ENCODE measurements around the gene DCANP1.

GRCh38 chr5:135446615-135447014 is 533 bp downstream of the DCANP1 start:
- TF ChIP-seq, protein P1, sequence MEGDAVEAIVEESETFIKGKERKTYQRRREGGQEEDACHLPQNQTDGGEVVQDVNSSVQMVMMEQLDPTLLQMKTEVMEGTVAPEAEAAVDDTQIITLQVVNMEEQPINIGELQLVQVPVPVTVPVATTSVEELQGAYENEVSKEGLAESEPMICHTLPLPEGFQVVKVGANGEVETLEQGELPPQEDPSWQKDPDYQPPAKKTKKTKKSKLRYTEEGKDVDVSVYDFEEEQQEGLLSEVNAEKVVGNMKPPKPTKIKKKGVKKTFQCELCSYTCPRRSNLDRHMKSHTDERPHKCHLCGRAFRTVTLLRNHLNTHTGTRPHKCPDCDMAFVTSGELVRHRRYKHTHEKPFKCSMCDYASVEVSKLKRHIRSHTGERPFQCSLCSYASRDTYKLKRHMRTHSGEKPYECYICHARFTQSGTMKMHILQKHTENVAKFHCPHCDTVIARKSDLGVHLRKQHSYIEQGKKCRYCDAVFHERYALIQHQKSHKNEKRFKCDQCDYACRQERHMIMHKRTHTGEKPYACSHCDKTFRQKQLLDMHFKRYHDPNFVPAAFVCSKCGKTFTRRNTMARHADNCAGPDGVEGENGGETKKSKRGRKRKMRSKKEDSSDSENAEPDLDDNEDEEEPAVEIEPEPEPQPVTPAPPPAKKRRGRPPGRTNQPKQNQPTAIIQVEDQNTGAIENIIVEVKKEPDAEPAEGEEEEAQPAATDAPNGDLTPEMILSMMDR (IDR thresholded peaks at IDR 0.05; ENCODE audit: insufficient read depth, low read length) = no peak
- TF ChIP-seq, protein P2, sequence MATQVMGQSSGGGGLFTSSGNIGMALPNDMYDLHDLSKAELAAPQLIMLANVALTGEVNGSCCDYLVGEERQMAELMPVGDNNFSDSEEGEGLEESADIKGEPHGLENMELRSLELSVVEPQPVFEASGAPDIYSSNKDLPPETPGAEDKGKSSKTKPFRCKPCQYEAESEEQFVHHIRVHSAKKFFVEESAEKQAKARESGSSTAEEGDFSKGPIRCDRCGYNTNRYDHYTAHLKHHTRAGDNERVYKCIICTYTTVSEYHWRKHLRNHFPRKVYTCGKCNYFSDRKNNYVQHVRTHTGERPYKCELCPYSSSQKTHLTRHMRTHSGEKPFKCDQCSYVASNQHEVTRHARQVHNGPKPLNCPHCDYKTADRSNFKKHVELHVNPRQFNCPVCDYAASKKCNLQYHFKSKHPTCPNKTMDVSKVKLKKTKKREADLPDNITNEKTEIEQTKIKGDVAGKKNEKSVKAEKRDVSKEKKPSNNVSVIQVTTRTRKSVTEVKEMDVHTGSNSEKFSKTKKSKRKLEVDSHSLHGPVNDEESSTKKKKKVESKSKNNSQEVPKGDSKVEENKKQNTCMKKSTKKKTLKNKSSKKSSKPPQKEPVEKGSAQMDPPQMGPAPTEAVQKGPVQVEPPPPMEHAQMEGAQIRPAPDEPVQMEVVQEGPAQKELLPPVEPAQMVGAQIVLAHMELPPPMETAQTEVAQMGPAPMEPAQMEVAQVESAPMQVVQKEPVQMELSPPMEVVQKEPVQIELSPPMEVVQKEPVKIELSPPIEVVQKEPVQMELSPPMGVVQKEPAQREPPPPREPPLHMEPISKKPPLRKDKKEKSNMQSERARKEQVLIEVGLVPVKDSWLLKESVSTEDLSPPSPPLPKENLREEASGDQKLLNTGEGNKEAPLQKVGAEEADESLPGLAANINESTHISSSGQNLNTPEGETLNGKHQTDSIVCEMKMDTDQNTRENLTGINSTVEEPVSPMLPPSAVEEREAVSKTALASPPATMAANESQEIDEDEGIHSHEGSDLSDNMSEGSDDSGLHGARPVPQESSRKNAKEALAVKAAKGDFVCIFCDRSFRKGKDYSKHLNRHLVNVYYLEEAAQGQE (IDR thresholded peaks at IDR 0.05; ENCODE audit: insufficient replicate concordance, low read depth) = no peak
- TF ChIP-seq POLR2AphosphoS5 (IDR thresholded peaks at IDR 0.05; ENCODE audit: low read depth) (no peak), SPI1 (IDR thresholded peaks at IDR 0.05; ENCODE audit: borderline replicate concordance, low read depth) (no peak)

Data from HL-60 (cell line).